ENCODE data around the gene PCDH1. TPM values are rescaled to one million over a fixed set of nuclear protein-coding genes. Genes with fewer than 3 reads are reported as not detected.
"Not testable (repeated sequence)": the region's sequence is repeated elsewhere in the genome, so short reads cannot be mapped to it uniquely, and the experiment has no call there.

Gene PCDH1
- total RNA-seq, 1 donor from 2014 or later = 27.0 TPM

- no peak for DNase-seq
Observed at GRCh38 chr5:141832131-141832530, 46.1 kb downstream of the PCDH1 start.

GRCh38 chr5:141828162-141828561, 50.0 kb downstream of the PCDH1 start:
- DNase-seq = no peak

- DNase-seq = no peak
Observed at GRCh38 chr5:141826674-141827073, 51.5 kb downstream of the PCDH1 start.

- DNase-seq = no peak
Observed at GRCh38 chr5:141825791-141826560, 52.2 kb downstream of the PCDH1 start.

GRCh38 chr5:141825241-141825671, 53.0 kb downstream of the PCDH1 start:
- peak; percentile 65 for DNase-seq

GRCh38 chr5:141824717-141825116, 53.5 kb downstream of the PCDH1 start:
- DNase-seq = no peak

- no peak for DNase-seq
Observed at GRCh38 chr5:141823056-141823455, 55.2 kb downstream of the PCDH1 start.

GRCh38 chr5:141822144-141822543, 56.1 kb downstream of the PCDH1 start:
- no peak for DNase-seq

GRCh38 chr5:141821430-141821925, 56.7 kb downstream of the PCDH1 start:
- peak; percentile 37 for DNase-seq

- DNase-seq = not testable (repeated sequence)
Observed at GRCh38 chr5:141820686-141821085, 57.5 kb downstream of the PCDH1 start.

- DNase-seq = no peak
Observed at GRCh38 chr5:141817631-141818030, 60.6 kb downstream of the PCDH1 start.

- no peak for DNase-seq
Observed at GRCh38 chr5:141816598-141817399, 61.4 kb downstream of the PCDH1 start.

- DNase-seq = no peak
Observed at GRCh38 chr5:141815796-141816180, 62.4 kb downstream of the PCDH1 start.

GRCh38 chr5:141815051-141815795, 63.0 kb downstream of the PCDH1 start:
- DNase-seq = no peak

GRCh38 chr5:141814064-141814964, 63.9 kb downstream of the PCDH1 start:
- no peak for DNase-seq

- DNase-seq = no peak
Observed at GRCh38 chr5:141812512-141812911, 65.7 kb downstream of the PCDH1 start.

GRCh38 chr5:141811287-141812155, 66.7 kb downstream of the PCDH1 start:
- peak; percentile 37 for DNase-seq

GRCh38 chr5:141810702-141811101, 67.5 kb downstream of the PCDH1 start:
- DNase-seq = no peak

- no peak for DNase-seq
Observed at GRCh38 chr5:141809380-141810096, 68.7 kb downstream of the PCDH1 start.

GRCh38 chr5:141808857-141809256, 69.4 kb downstream of the PCDH1 start:
- DNase-seq = no peak
